NCI-H1694 treated with DMSO at 0.1 percent for 48 hours (cell line): Measurements from ENCODE around the gene KLK1.

Source experiments
- DNase-seq: peaks from one replicate; lab custom pipeline; 2025; lab: John Stamatoyannopoulos, UW

The KLK1 gene

DNA sequence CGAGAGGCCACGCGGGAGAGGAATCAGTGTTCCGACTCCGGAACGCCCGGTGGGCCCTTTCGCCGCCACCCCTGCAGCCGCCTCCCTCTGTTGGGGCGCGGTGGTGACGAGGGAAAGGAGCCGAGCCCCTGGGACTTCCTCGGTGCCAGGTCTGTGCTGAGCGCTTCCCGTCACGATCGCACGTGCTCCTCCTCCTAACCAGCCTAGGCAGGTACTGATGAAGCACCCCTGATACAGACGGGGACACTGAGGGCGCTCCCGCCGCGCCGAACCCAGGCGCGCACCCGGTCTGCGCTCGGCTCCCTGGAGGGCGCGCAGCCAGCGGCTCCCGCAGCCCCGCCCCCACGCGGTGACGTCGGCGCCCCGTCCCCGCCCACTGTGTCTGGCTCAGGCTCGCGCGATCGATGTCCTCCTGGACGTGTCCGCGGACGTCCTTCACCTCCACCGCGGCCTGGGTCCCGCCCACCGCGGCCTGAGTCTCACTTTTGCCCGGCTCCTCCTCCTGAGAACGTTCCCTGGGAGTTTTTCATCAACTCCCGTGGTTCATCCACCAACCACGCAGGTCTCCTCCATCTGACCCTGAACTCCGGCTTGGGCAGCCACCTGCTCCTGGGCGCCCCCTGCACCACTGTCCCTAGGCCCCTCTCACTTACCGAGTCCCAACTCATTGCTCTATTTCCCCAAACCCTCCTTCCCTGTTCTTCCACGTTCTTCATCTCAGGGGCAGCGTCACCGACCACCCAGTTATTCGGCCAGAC is 12.4 kb upstream of the KLK1 start:
- no peak for DNase-seq

DNA sequence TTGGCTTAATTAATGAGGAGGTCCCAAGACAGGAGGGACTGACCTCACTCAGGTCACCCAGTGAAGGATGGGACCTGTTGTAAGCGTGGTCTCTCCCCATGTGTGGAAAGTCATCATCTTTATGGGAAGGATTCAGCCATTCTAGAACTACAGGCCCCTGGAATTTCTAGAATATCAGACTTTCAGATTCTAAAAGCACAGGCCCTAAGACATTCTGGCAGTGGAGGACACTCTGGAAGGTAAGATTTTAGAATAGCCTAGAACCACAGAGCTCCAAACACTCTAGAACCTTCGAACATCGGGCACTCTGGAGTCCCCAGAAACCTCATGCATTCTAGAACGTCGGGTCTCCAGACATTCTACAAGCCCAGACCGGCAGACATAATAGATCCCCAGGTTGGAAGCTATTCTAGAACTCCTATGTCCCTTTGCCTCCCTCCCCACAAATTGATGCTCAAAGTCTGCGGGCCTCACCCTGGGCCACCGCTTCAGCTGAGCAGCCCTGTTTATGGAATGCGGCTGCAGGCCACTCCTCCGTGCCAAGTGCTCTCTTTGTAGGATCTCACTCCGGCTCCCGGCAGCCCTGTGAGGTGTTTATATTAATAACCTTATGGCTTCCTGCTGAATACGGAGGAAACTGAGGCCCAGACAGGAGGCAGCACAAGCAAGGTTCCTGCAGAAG is 11.7 kb upstream of the KLK1 start:
- DNase-seq, result no peak

DNA sequence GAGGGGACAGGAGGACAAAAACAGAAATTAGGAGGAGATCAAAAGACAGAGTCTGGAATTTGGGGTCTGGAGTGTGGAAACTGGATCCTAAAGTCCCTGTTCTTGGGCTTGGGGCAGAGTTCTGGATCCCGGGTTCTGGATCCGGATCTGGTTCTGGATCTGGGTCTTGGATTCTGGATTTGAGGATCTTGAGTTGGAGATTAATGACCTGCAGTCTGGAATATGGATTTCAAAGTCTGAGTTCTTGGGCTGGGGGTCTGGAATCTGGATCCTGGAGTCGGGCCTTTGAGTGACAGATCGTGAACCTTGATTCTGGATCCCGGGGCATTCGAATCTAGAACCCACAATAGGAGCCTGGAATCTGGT is 10.2 kb upstream of the KLK1 start:
- no peak for DNase-seq

DNA sequence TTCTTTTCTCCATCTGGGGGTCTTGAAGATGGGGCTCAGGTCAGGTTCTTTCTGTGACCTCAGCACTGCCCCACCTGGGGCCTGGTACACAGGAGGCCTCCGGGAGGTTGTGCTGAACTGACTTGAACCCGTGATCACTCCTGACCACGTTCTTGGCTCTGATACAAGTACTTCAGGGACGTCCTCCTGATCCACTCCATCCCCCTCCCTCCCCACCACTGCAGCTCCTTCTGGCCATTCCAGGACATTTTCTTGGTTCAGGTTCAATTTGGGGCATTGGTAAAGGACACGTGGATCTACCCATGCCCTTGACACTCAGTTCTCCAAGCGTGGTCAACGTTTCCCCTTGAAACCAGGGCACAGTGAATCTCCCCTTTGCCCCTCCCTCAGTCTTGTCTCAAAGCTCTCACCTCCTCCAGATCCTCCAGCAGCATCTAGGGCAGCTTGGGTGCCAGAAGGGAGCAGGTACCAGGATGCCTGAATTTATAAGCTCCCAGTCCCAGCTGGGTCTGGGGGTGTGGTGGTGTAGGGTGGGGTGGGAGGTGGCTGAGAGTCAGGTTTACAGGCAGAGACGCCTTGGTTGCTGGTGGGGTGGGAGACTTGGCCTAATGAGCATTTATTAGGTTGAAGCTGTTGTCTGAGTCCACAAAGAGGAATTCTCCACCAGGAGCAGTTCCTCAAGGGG is 9.7 kb upstream of the KLK1 start, which contains the start of gene KLK15:
Gene KLK15, minus strand, starts transcription at position 458 of the 685 bp plus-strand sequence. CDS start 2,082 bp downstream, outside the sequence.
- no peak for DNase-seq

- DNase-seq, result no peak
Measured at GRCh38 chr19:50832666-50833065, 9.1 kb upstream of the KLK1 start.

GRCh38 chr19:50831026-50831396 is 7.4 kb upstream of the KLK1 start:
- no peak for DNase-seq

DNA sequence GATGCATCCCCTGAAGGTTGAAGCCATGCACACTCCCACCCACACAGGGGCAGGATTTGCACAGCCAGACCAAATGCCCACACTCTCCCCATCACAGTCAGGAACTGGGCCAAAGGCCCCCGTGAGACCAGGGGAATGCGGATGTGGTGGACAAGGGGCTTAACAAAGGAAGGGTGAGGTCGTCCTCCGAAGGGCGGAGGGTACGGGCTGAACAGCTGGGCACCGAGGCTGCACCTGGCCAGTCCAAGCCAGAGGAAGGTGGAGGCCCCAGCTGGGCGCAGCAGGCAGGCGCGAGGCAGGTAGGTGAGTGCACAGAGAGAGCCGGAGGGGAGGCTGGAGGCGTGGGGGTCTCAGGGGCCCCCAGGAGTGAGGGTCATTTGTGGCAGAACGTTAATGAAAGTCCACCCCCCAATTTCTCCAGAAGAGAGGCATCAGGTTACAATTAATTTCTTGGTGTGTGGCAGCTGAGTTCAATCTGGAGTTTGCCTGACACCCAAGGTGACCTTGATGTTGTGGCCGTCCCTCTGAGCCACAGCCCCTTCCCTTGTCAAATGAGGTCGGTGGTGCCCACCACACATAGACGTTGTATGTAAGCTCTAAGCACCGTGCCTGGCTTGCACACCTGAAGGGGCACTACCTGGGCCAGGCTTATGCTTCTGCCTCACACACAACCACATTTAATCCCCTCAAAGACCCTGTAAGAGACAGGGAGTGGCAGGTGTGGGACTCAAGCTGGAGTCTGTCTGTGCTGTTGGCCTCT is 6.9 kb upstream of the KLK1 start:
- no peak for DNase-seq

GRCh38 chr19:50829801-50830200 is 6.2 kb upstream of the KLK1 start:
- no peak for DNase-seq

DNA sequence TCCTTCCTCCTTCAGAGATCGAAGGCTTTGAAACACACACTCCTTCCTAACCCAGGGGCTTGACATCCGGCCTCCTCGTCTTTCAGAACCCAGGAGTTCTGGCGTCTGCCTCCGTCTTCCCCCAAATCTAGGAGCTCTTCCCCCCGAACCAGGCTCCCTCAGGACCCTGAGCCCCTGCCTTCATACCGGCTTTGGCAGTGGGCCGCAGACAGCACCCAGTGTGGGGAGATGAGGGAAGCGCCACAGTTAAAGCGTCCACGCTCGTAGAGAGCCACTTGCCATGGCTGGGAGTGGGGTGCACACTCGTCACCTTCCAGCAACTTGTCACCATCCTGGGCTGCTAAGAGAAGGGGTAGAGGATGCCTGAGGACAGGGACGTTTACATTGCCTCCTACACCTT is 3.9 kb upstream of the KLK1 start:
- no peak for DNase-seq

- DNase-seq, result no peak
Measured at GRCh38 chr19:50826492-50827240, 3.1 kb upstream of the KLK1 start.

- no peak for DNase-seq
Measured at GRCh38 chr19:50822661-50823208, 852 bp downstream of the KLK1 start.

DNA sequence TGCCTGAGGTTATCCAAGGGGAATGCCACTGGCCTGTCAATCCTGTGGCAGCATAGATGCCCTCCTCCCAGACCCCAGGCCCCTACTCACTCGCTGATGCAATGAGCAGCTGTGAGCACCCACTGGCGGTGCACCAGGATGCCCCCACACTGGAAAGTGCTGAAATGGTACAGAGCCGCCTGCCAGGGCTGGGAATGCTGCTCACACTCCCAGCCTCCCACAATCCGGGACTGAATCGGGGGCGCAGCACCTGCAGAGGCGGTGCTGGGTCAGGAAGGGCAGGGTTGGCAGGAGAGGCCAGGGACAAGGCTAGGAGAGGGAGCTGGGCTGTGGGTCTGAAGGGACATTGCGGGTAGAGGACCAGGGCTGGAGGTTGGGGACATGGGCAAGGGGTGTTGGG is 2.0 kb downstream of the KLK1 start:
- no peak for DNase-seq

- DNase-seq, result no peak
Measured at GRCh38 chr19:50821248-50821612, 2.4 kb downstream of the KLK1 start.

DNA sequence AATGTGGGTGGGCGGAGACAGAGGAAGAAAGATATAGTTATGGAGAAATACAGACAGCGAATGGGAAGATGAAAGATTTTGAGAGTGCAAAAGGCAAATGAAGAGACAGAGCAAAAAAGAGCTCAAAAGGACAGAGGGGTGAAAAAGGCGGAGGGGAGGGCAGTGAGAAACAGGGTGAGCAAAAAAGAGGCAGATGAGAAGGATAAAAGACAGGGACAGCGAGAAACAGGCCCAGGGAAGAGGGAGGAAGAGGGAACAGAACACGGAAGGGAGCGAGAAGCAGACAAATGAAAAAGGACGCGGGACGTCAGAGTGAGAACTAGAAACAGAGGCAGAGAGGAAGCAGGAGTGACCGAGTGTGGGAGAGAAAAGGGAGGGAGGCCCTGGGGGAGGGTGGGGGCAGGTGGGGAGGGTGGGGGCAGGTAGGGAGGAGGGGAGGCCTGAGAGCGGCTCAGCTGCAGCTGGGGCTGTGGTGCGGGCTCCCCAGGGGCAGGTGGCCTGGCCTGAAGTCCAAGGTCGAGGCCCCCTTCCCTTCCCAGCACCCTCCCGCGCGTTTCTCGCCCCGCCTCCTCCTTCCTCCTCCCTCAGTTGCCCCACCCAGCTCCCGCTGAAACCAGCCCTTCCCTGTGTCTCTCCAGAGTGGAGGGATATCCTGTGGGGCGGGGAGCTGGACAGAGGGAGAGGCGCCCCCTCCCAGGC is 2.9 kb downstream of the KLK1 start:
- no peak for DNase-seq

DNA sequence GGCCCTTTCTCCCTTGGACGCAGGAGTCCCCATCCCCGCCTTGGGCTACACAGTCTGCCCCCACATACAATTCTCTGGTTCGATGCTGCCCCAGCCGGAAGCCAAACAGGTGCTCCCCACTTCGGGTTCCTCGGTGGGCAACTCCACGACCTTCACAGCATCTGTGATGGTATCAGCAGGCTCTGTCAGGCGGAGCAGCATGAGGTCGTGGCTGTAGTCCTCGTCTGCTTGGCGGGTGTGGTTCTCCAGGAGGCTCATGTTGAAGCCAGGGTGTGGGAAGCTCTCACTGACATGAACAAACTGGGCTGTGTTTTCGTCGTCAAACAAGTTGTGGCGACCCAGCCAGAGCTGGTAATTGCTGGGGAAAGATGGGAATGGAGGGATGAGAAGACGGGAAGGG is 3.5 kb downstream of the KLK1 start:
- DNase-seq, result no peak

- DNase-seq, result no peak
Measured at GRCh38 chr19:50819636-50820035, 4.0 kb downstream of the KLK1 start.

DNA sequence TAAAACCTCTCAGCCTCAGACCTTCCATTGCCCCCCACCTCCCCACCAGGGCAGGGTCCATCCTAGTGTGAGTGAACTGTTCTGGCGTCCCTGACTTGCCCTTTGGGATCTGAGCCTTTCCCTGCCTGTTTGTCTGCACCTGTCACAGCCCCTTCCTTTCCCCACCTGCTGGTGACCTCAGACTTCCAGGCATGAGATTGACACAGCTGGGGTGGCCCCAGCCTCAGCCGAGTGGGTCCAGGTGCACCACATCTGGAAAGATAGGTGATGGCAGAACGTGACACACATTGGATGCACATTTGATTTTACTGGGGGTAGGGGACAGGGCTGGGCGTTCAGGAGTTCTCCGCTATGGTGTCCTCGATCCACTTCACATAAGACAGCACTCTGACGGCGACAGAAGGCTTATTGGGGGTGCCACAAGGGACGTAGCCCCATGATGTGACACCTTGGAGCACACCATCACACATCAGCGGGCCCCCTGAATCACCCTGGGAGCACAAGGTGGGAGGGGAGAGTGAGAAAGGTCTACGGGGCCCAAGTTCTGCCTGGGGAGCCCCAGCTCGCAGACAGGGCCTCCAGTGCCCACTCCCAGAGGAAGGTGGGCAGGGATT is 4.6 kb downstream of the KLK1 start:
- DNase-seq, result no peak

DNA sequence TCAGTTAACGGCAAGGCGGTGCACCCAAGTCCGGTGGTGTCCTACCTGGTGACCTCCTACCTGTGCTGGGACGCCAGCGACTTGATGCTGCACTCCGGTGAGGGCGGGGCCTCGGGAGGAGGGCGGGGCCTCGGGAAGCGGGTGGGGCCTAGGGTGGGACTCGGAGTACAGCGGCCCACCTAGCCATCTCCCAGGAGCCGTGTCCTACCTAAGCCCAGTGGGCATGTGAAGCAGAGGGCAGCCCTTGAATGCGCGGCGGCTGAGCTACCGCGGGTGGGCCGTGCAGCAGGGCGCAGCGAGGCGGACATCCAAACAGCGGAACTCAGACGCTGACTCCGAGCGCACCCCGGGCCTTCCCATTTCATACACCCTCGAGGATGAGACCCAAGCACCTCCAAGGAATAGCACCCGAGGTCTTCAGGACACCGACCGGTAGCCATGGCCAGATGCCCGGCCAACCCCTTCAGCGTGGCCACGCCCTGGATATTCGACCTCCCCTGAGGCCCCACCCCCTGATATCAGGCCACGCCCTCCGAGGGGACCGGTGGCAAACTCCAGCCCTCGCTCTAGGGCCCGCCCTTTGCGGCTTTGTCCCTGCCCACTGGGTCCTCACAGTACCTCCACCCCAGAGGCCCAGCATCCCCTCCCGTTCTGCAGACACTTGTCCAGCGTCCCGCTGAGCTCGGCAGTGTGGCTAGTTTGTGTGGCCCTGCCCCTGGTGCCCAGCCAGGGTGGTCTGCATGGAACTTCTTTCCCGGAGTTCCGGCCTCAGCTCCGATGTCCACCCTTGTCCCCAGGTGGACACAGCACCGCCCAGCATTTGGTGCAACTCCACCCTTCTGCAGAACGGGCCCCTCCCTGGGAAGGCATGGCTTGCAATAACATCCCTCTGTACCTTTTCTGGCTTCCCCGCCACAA is 5.4 kb downstream of the KLK1 start:
- no peak for DNase-seq

DNA sequence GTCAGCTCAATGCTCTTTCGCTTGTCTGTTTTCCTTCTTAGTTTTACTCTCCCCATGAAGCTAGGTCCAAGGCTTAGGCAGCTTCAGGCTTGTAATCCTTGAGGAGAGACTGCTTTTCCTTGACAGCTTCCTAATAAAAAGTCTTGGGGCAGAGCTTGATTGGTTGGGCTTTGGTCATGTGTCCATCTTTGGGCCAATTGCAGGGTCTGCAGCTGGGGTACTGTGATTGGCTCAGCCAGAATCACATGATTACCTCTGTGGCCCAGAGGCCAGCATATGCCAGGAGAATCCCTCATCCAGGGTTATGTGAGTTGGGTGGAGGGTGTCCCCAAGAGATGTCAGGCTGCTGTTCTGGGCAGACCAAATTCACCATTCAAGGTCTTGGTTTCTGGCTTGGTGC is 8.1 kb downstream of the KLK1 start:
- no peak for DNase-seq
